HCT116 (cell line): ENCODE measurements around the gene TMEM174. TPM values are rescaled to one million over a fixed set of nuclear protein-coding genes. Genes with fewer than 3 reads are reported as not detected.

Experiments
- ATAC-seq: fragments of 200-7000 bp; cut with Tn5 transposase; 2 replicates; pipeline ENCODE4 v1.9.1; 2020; ENCODE audit warnings: mild to moderate bottlenecking, moderate library complexity
- BruUV-seq: library from RNA; stranded (reverse); fragments of 400-500 nt; replicated peaks from 2 replicates; lab custom pipeline; 2021; lab: Mats Ljungman, UMichigan
- CTCF ChIA-PET: fragments of 300-600 bp; sonication (Branson Sonifier 250); formaldehyde crosslinking; loops from one replicate; lab custom pipeline; 2021; ENCODE audit warnings: antibody characterized with exemption; lab: Charles Lee
- POLR2A ChIA-PET: fragments of 300-600, 350-600 bp; sonication (Branson Sonifier 250); formaldehyde crosslinking; loops from one replicate; lab custom pipeline; 2021; ENCODE audit warnings: antibody characterized with exemption; lab: Charles Lee
- RAD21 ChIA-PET, 2 experiments: fragments of 300-600 bp; sonication (Branson Sonifier 250); formaldehyde crosslinking; loops; one replicate each; lab custom pipeline; 2023; ENCODE audit warnings: low total read pairs in 2 of 2; ENCODE audit not compliant: uncharacterized antibody in 2 of 2, unreplicated experiment in 2 of 2, low non-redundant PET in 1 of 2; lab: Charles Lee
- DNase-seq: peaks from one replicate; pipeline ENCODE4 v3.0.0-alpha.2; 2010; ENCODE audit warnings: low read depth, low spot score
- H2AFZ ChIP-seq: fragments of 200-600 bp; shearing (Covaris generic), sonication (generic); 2 replicates; pipeline ENCODE4 v1.6.1; 2017; ENCODE audit warnings: low read depth, mixed run types, mixed read lengths, antibody characterized with exemption, low read length; ENCODE audit not compliant: poor library complexity, severe bottlenecking
- H3K27ac ChIP-seq: 2 replicates; pipeline ENCODE4 v1.5.1; 2012; ENCODE audit warnings: low read depth, low read length
- H3K27me3 ChIP-seq: fragments of 200-600 bp; sonication (generic); 2 replicates; pipeline ENCODE4 v1.6.1; 2016; ENCODE audit warnings: mixed run types, low read length, mixed read lengths; ENCODE audit not compliant: insufficient read depth
- H3K36me3 ChIP-seq, 2 experiments: fragments of 200-500 bp in 1 of 2; fragments of 200-600 bp in 1 of 2; sonication (Bioruptor generic) in 1 of 2; sonication (generic) in 1 of 2; 2 replicates each; pipeline versions ENCODE4 v1.5.1 to v1.6.1; 2014 to 2016; ENCODE audit warnings: low read length in 2 of 2, inconsistent platforms in 1 of 2, mixed read lengths in 1 of 2, mixed run types in 1 of 2; ENCODE audit not compliant: insufficient read depth in 2 of 2, control insufficient read depth in 1 of 2
- H3K4me1 ChIP-seq, 2 experiments: fragments of 200-600 bp in 1 of 2; sonication (generic) in 1 of 2; 2 replicates each; pipeline versions ENCODE4 v1.5.1 to v1.6.1; 2012 to 2017; ENCODE audit warnings: low read length in 2 of 2, inconsistent platforms in 1 of 2, mild to moderate bottlenecking in 1 of 2, mixed read lengths in 1 of 2, mixed run types in 1 of 2, moderate library complexity in 1 of 2; ENCODE audit not compliant: insufficient read depth in 2 of 2, control insufficient read depth in 1 of 2
- H3K4me2 ChIP-seq: fragments of 200-600 bp; sonication (generic); 2 replicates; pipeline ENCODE4 v1.6.1; 2017; ENCODE audit warnings: mixed run types, low read length, mixed read lengths
- H3K4me3 ChIP-seq, 2 experiments: fragments of 200-600 bp in 1 of 2; sonication (generic) in 1 of 2; replicated peaks in 1 of 2; 2 replicates each; pipeline ENCODE4 v1.5.1; 2011 to 2016; ENCODE audit warnings: low read length in 2 of 2, control low read depth in 1 of 2, low read depth in 1 of 2, mild to moderate bottlenecking in 1 of 2, mixed read lengths in 1 of 2, mixed run types in 1 of 2
- H3K79me2 ChIP-seq: fragments of 200-600 bp; sonication (generic); 2 replicates; pipeline ENCODE4 v1.6.1; 2017; ENCODE audit warnings: mild to moderate bottlenecking, mixed run types, low read length, moderate library complexity, mixed read lengths; ENCODE audit not compliant: insufficient read depth
- H3K9ac ChIP-seq: fragments of 200-600 bp; sonication (generic); 2 replicates; pipeline ENCODE4 v1.6.1; 2016; ENCODE audit warnings: low read length, mixed read lengths
- H3K9me2 ChIP-seq: fragments of 200-600 bp; sonication (generic), shearing (Covaris generic); 2 replicates; pipeline ENCODE4 v1.6.1; 2017; ENCODE audit warnings: mixed run types, mild to moderate bottlenecking, moderate library complexity; ENCODE audit not compliant: insufficient read depth
- H3K9me3 ChIP-seq, 2 experiments: fragments of 200-500 bp in 1 of 2; fragments of 200-600 bp in 1 of 2; sonication (Bioruptor generic) in 1 of 2; sonication (generic) in 1 of 2; 2 replicates each; pipeline ENCODE4 v1.6.1; 2014 to 2017; ENCODE audit warnings: low read length in 2 of 2, mixed read lengths in 2 of 2, inconsistent platforms in 1 of 2, low read depth in 1 of 2, mild to moderate bottlenecking in 1 of 2, mixed run types in 1 of 2, moderate library complexity in 1 of 2; ENCODE audit not compliant: control insufficient read depth in 1 of 2, insufficient read depth in 1 of 2
- H4K20me1 ChIP-seq: fragments of 200-600 bp; sonication (generic), shearing (Covaris generic); 2 replicates; pipeline ENCODE4 v1.6.1; 2017; ENCODE audit warnings: mixed run types, mild to moderate bottlenecking, moderate library complexity; ENCODE audit not compliant: insufficient read depth
- ATF3 ChIP-seq: IDR thresholded peaks from 2 replicates; pipeline ENCODE4 v1.6.1; 2012
- CBX3 ChIP-seq: IDR thresholded peaks from 2 replicates; pipeline ENCODE4 v1.6.1; 2012; ENCODE audit warnings: low read depth
- CEBPB ChIP-seq: IDR thresholded peaks from 2 replicates; pipeline ENCODE4 v1.6.1; 2012; ENCODE audit warnings: low read depth
- EGR1 ChIP-seq: IDR thresholded peaks from 2 replicates; pipeline ENCODE4 v1.6.1; 2012; ENCODE audit warnings: low read depth
- ELF1 ChIP-seq: IDR thresholded peaks from 2 replicates; pipeline ENCODE4 v1.6.1; 2012; ENCODE audit warnings: low read depth, borderline replicate concordance
- EZH2 ChIP-seq: fragments of 200-600 bp; sonication (generic); IDR thresholded peaks from 2 replicates; pipeline ENCODE4 v1.6.1; 2017; ENCODE audit warnings: antibody characterized with exemption, mixed run types
- EZH2phosphoT487 ChIP-seq: fragments of 200-600 bp; IDR thresholded peaks from 2 replicates; pipeline ENCODE4 v1.6.1; 2018; ENCODE audit warnings: antibody characterized with exemption, borderline replicate concordance
- JUND ChIP-seq: IDR thresholded peaks from 2 replicates; pipeline ENCODE4 v1.6.1; 2012
- MAX ChIP-seq: IDR thresholded peaks from 2 replicates; pipeline ENCODE4 v1.6.1; 2012
- POLR2A ChIP-seq: IDR thresholded peaks from 2 replicates; pipeline ENCODE4 v1.7.0; 2011; ENCODE audit warnings: borderline replicate concordance; ENCODE audit not compliant: insufficient read depth, insufficient read length; ENCODE audit errors: extremely low read depth
- RAD21 ChIP-seq: IDR thresholded peaks from 2 replicates; pipeline ENCODE4 v1.6.1; 2012; ENCODE audit warnings: low read depth, mild to moderate bottlenecking
- REST ChIP-seq: IDR thresholded peaks from 2 replicates; pipeline ENCODE4 v1.6.1; 2012; ENCODE audit warnings: low read depth
- SIN3A ChIP-seq: IDR thresholded peaks from 2 replicates; pipeline ENCODE4 v1.6.1; 2012; ENCODE audit warnings: low read depth
- SP1 ChIP-seq: IDR thresholded peaks from 2 replicates; pipeline ENCODE4 v1.6.1; 2012; ENCODE audit warnings: low read depth
- SRF ChIP-seq: IDR thresholded peaks from 2 replicates; pipeline ENCODE4 v1.6.1; 2012; ENCODE audit warnings: low read depth
- YY1 ChIP-seq: IDR thresholded peaks from 2 replicates; pipeline ENCODE4 v1.6.1; 2011; ENCODE audit warnings: low read length, low read depth, moderate library complexity, mild to moderate bottlenecking; ENCODE audit not compliant: insufficient replicate concordance; ENCODE audit errors: extremely low read depth
- ZFX ChIP-seq: fragments of 450-650 bp; IDR thresholded peaks from 2 replicates; pipeline ENCODE4 v1.6.1; 2017
- ZNF274 ChIP-seq: fragments of 200-500 bp; sonication (Bioruptor generic); IDR thresholded peaks from 2 replicates; pipeline ENCODE4 v1.6.1; 2014; ENCODE audit warnings: mild to moderate bottlenecking, low read depth, low read length, inconsistent platforms
- intact Hi-C: fragments of 100-400 bp; cut with micrococcal nuclease; formaldehyde crosslinking; loops from 2 replicates; pipeline ENCODE4 v1.10.0; 2022
- total RNA-seq: library from RNA; stranded (reverse); gene quantifications from one replicate; pipeline ENCODE4 v1.2.1, GENCODE V29; 2021; ENCODE audit not compliant: unreplicated experiment
- TF ChIP-seq, protein P1 (sequence below), 3 experiments: fragments of 200-600 bp in 1 of 3; sonication (generic) in 1 of 3; IDR thresholded peaks in 2 of 3; conservative IDR thresholded peaks in 1 of 3; 2 replicates each; pipeline ENCODE4 v1.5.1; 2012 to 2017; ENCODE audit warnings: low read depth in 2 of 3, low read length in 2 of 3, antibody characterized with exemption in 1 of 3, borderline replicate concordance in 1 of 3, control low read depth in 1 of 3, mild to moderate bottlenecking in 1 of 3, mixed read lengths in 1 of 3, mixed run types in 1 of 3, moderate library complexity in 1 of 3; ENCODE audit not compliant: insufficient read depth in 1 of 3

Gene TMEM174
- total RNA-seq, 1 experiment from 2014 or later = not detected

DNA sequence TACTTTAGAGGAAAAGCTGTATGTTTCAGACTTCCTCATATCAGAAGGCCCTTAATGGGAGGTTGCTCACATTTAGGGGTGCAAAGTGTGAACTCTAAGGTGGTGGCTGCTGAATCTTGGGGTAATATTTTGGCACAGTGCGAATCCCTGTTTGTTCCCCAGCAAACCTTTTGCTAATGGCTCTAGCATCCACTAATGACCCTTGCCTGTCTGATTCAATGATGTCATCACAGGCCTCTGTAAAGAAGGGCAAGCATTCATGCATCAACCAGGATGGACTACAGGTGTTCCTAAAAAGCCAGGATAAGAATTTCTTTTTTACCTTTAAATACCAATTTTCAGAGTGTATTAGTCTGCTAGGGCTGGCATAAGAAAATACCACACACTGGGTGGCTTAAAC is 32.2 kb upstream of the TMEM174 start:
- ATAC-seq = no peak
- Histone ChIP-seq H3K27ac (no peak overlapping the region), H3K9me3 (no peaks in the 10 kb centered on the region), H4K20me1 (no peaks in the 10 kb centered on the region), H3K4me1 (no peaks in the 10 kb centered on the region), H3K36me3 (no peaks in the 10 kb centered on the region), H3K9ac (no peak overlapping the region), H2AFZ (no peak overlapping the region), H3K4me2 (no peak overlapping the region), H3K4me3 (no peak overlapping the region), H3K9me2 (no peaks in the 10 kb centered on the region), H3K79me2 (no peaks in the 10 kb centered on the region), H3K27me3 (no peaks in the 10 kb centered on the region)
- no peak for TF ChIP-seq REST
- TF ChIP-seq MAX = no peak
- TF ChIP-seq EZH2phosphoT487 = no peak
- no peak for TF ChIP-seq SP1
- no peak for TF ChIP-seq CEBPB
- no peak for TF ChIP-seq RAD21
- no peak for TF ChIP-seq SRF
- TF ChIP-seq CBX3 = no peak
- TF ChIP-seq, protein P1, sequence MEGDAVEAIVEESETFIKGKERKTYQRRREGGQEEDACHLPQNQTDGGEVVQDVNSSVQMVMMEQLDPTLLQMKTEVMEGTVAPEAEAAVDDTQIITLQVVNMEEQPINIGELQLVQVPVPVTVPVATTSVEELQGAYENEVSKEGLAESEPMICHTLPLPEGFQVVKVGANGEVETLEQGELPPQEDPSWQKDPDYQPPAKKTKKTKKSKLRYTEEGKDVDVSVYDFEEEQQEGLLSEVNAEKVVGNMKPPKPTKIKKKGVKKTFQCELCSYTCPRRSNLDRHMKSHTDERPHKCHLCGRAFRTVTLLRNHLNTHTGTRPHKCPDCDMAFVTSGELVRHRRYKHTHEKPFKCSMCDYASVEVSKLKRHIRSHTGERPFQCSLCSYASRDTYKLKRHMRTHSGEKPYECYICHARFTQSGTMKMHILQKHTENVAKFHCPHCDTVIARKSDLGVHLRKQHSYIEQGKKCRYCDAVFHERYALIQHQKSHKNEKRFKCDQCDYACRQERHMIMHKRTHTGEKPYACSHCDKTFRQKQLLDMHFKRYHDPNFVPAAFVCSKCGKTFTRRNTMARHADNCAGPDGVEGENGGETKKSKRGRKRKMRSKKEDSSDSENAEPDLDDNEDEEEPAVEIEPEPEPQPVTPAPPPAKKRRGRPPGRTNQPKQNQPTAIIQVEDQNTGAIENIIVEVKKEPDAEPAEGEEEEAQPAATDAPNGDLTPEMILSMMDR (IDR thresholded peaks at IDR 0.05 in 2 of 3, conservative IDR thresholded peaks at IDR 0.05 in 1 of 3; ENCODE audit: borderline replicate concordance in 1 of 3, insufficient read depth in 1 of 3, low read depth in 2 of 3, low read length in 2 of 3) = no peak
- TF ChIP-seq ELF1 = no peak
- no peak for TF ChIP-seq POLR2A
- TF ChIP-seq EGR1 = no peak
- no peak for TF ChIP-seq ATF3
- no peak for TF ChIP-seq JUND
- TF ChIP-seq ZNF274 = no peak
- no peak for TF ChIP-seq EZH2
- no peak for TF ChIP-seq SIN3A
- no peak for TF ChIP-seq YY1
- TF ChIP-seq ZFX = no peak
- ChIA-PET POLR2A (no interaction called here), RAD21 (no interaction called here), CTCF (no interaction called here)
- DNase-seq = no peak
- BruUV-seq = no TSS peak
- intact Hi-C loops = no loop called here
